Choroid plexus epithelial cell (primary cell): Measurements from ENCODE around the gene PLEK2.
A peak's percentile ranks its signal among the peaks of the same experiment; 100 is the strongest.
"Not testable (repeated sequence)": the region's sequence is repeated elsewhere in the genome, so short reads cannot be mapped to it uniquely, and the experiment has no call there.

Experiments
- DNase-seq: peaks from one replicate; pipeline ENCODE4 v3.0.0-alpha.2; 2010; ENCODE audit warnings: low read depth
- H3K4me3 ChIP-seq: 2 replicates; pipeline ENCODE4 v1.5.1; 2011; ENCODE audit warnings: low read depth, mild to moderate bottlenecking, control low read depth, low read length, moderate library complexity
- TF ChIP-seq, protein P1 (sequence below): conservative IDR thresholded peaks from 2 replicates; pipeline ENCODE4 v1.5.1; 2011; ENCODE audit warnings: low read depth, mild to moderate bottlenecking, control low read depth, inconsistent platforms, low read length, moderate library complexity

PLEK2 gene

DNA sequence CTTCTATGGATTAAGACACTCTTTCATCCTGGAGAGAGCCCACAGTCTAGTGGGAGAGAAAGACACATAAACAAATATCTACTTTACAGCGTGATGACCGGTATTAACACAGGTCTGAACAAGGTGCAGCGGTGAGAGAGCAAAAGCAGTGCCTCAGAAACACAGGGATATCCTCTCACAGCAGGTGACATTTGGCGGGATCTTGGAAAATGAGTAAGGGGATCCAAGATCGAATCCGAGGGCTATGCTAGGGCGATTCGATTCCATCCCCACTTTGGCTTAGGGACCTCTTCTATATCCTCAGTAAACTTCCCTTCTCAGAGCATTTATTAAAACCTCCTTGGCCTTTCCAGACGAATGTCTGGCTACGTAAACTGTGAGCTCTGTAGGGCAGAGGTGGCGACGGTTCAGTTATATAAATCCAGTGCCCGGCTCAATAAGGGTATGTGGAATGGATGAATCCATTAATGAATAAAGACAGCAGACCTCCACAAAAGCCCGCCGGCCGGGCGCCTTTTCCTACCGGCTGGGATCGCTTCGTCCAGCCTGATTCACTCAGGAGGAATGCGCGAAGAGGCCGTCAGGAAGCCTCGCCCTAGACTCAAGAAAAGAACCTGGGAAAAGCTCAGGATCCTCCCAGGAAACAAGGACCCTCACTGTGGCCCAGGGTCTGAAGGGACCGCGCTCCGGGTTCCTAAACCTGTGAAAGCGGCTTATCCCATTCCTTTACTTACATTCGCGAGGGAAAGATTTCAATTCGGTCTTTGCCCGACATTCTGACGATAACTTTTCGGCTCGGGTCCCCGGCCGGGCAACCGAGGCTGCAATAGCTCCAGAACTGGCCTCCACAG is 52.8 kb downstream of the PLEK2 start:
- peak; percentile 57 for DNase-seq
- TF ChIP-seq, protein P1, sequence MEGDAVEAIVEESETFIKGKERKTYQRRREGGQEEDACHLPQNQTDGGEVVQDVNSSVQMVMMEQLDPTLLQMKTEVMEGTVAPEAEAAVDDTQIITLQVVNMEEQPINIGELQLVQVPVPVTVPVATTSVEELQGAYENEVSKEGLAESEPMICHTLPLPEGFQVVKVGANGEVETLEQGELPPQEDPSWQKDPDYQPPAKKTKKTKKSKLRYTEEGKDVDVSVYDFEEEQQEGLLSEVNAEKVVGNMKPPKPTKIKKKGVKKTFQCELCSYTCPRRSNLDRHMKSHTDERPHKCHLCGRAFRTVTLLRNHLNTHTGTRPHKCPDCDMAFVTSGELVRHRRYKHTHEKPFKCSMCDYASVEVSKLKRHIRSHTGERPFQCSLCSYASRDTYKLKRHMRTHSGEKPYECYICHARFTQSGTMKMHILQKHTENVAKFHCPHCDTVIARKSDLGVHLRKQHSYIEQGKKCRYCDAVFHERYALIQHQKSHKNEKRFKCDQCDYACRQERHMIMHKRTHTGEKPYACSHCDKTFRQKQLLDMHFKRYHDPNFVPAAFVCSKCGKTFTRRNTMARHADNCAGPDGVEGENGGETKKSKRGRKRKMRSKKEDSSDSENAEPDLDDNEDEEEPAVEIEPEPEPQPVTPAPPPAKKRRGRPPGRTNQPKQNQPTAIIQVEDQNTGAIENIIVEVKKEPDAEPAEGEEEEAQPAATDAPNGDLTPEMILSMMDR = no peak
- H3K4me3 ChIP-seq = peak overlapping the region; percentile 91

DNA sequence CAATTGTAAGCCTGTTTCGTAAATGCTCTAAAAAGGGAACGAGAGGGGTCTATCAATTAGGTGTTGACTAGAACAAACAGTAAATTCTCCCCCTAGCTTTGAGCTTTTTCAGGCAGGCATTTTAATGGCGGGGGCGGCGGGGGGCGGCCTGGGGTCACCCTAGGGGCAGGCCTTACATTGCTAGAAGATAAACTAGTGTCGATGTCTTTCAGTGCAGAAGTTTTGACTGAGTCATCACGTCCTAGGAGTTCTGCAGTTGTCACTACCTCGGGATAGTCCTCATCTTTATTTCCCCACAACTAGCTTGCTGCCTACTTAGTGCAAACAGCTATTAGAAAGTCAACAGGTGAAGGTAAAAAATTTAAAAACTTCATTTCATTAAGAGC is 54.0 kb downstream of the PLEK2 start:
- H3K4me3 ChIP-seq = peak overlapping the region; percentile 20
- peak; percentile 8 for DNase-seq

GRCh38 chr14:67357186-67357968 is 54.6 kb downstream of the PLEK2 start:
- no peak overlapping the region for H3K4me3 ChIP-seq

More for the DNA sequence above, 54.0 kb downstream of the PLEK2 start:
- TF ChIP-seq, protein P1 = no peak

GRCh38 chr14:67352055-67352454 is 59.9 kb downstream of the PLEK2 start:
- TF ChIP-seq, protein P1 = no peak
- no peak for DNase-seq
- H3K4me3 ChIP-seq = no peak overlapping the region

More at GRCh38 chr14:67357186-67357968, 54.6 kb downstream of the PLEK2 start:
- no peak for DNase-seq
- TF ChIP-seq, protein P1 = no peak

DNA sequence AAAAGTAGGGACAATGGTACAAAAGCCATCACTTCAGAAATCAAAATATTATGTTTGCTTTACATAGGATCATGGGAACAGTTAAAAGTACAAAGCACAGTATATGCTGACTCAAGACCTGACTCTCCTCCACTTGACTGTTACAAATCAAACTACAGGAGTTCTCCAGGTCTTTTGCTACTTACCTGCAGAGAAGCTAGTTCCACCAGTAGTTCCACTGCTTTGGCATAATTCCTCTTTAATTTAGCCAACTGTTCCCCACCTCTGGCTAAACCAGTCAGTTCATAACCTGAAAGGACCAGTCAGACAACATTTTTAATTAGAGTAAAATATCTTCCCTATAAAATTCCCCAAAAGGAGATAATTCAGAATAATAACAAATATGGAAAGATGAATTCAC is 66.4 kb downstream of the PLEK2 start:
- DNase-seq = no peak

DNA sequence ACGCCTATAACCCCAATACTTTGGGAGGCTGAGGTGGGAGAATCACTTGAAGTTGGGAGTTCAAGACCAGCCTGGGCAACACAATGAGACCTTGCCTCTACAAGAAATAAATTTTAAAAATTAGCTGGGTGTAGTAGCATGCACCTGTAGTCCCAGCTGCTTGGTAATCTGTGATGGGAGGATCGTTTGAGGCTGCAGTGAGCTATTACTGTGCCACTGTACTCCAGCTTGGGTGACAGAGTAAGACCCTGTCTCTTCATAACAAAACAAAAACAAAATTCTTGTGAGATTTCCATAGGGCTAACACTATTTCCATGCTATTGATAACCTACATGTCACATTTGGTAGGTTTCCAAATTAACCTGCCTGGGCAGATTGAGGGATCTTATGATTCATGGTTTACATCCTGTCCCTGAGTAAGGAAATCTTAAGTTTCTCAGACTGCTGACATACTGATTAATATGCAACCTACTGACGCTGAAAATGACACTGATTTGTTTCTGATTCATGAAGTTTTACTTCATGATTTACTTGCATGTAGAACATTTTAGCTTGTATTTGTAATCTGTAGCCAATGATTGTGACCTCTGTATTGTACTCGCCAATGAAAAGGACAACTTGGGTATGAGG is 68.2 kb downstream of the PLEK2 start:
- TF ChIP-seq, protein P1 = no peak
- H3K4me3 ChIP-seq = no peak overlapping the region
- peak; percentile 17 for DNase-seq

More for the DNA sequence above, 66.4 kb downstream of the PLEK2 start:
- no peak overlapping the region for H3K4me3 ChIP-seq
- TF ChIP-seq, protein P1 = no peak

DNA sequence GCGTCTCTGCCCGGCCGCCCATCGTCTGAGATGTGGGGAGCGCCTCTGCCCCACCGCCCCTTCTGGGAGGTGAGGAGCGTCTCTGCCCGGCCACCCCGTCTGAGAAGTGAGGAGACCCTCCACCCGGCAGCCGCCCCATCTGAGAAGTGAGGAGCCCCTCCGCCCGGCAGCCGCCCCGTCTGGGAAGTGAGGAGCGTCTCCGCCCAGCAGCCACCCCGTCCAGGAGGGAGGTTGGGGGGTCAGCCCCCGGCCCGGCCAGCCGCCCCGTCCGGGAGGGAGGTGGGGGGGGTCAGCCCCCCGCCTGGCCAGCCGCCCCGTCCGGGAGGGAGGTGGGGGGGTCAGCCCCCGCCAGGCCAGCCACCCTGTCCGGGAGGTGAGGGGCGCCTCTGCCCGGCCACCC is 70.7 kb downstream of the PLEK2 start:
- not testable (repeated sequence) for H3K4me3 ChIP-seq, DNase-seq
